Stimulated activated CD4-positive, alpha-beta T cell treated with anti-CD3 and anti-CD28 coated beads, TNF-alpha, amount 100 ng/mL, for 1 hour (primary cell): ENCODE measurements around the gene GRK1.
"Not testable (repeated sequence)": the region's sequence is repeated elsewhere in the genome, so short reads cannot be mapped to it uniquely, and the experiment has no call there.

Experiments
- DNase-seq, 3 donors: peaks; one replicate each; pipeline ENCODE4 v3.0.0-alpha.2; 2020; ENCODE audit warnings: low read depth in 3 of 3, low spot score in 1 of 3

The GRK1 gene

GRCh38 chr13:113742445-113743120 is 75.6 kb downstream of the GRK1 start:
- no peak for DNase-seq

DNA sequence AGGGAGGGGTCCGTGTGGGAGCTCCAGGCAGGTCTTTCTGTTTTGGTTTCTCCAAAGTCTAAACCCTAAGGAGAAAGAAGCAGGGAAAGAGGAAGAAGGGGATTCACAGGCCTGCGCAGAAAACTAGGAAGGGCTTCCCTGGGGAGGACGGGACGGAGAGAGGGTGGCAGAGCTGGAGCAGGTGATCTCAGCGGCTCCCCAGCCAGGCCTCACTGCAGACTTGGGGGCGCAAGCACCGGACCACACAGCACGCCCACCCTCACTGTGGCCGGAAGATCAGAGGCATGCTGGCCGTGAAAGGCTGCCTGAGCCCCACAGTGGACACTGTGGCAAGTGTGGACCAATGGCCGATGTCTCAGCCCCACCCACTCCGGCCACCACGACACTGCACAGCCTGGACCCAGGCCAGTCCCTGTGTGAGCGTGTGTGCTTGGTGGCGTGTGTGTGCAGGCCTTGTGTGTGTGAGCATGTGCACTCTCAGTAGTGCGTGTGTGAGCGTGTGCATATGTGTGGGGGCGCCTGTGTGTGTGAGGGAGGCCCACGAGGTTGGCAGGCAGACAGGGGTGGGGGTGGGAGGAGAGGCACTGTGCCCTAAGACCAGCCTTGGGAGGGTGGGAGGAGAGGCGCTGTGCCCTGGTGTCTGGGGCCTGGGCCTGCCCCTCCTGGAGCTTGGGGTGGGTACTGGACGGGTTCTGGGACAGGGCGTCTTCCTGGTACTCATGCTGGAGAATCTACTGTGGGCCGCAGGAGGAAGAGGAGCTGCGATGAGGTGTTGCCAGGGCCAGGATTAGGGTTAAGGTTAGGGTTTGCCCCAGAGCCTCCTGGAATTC is 76.6 kb downstream of the GRK1 start:
- no peak for DNase-seq

- DNase-seq: no peak
Observed at GRCh38 chr13:113744197-113745000, 77.4 kb downstream of the GRK1 start.

GRCh38 chr13:113745059-113745458 is 78.0 kb downstream of the GRK1 start:
- no peak for DNase-seq

- not testable (repeated sequence) for DNase-seq
Observed at GRCh38 chr13:113745500-113746142, 78.6 kb downstream of the GRK1 start.

GRCh38 chr13:113746143-113746525 is 79.1 kb downstream of the GRK1 start:
- DNase-seq: no peak

DNA sequence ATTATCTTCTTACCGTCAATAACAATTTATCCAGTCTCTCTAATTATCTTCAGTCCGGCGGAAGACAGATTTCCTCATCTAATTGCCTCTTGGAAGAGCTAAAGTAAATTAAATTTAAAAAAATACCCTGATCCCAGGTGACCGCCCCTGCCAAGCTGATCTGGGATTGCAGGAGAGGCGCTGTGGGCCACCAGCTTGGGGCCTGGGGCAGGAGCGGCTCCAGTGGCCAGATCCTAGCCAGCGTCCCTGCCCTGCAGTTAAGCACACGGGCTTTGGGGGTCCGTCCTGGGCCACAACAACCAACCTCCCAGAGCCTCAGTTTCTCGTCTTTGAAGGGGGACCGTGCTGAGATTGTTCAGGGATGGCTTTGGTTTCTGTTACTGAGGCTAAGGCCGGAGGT is 79.7 kb downstream of the GRK1 start:
- no peak for DNase-seq

DNA sequence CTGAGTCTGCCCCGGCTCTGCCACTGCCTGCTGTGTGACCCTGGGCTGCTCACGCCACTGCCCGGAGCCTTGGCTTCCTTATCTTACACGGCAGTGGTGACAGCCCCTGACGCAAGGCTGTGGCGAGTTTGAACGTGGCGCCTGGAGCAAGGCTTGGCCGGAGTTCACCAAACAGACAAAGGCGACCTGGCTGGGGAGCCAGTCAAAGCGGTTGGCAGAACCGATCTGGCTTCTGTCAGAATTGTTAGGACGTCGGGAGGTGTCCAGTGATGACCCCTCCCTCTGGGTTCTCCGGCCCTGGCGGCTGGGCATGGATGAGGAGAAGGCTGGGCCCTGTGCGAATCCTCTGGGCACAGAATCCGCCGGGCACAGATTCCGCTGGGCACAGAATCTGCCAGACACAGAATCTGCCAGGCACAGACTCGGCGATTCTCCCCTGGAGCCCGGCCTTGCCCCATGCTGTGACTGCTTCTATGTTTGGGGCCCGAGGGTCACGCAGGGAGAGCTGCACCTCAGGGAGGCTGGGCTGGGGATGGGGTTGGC is 80.3 kb downstream of the GRK1 start:
- DNase-seq: no peak

DNA sequence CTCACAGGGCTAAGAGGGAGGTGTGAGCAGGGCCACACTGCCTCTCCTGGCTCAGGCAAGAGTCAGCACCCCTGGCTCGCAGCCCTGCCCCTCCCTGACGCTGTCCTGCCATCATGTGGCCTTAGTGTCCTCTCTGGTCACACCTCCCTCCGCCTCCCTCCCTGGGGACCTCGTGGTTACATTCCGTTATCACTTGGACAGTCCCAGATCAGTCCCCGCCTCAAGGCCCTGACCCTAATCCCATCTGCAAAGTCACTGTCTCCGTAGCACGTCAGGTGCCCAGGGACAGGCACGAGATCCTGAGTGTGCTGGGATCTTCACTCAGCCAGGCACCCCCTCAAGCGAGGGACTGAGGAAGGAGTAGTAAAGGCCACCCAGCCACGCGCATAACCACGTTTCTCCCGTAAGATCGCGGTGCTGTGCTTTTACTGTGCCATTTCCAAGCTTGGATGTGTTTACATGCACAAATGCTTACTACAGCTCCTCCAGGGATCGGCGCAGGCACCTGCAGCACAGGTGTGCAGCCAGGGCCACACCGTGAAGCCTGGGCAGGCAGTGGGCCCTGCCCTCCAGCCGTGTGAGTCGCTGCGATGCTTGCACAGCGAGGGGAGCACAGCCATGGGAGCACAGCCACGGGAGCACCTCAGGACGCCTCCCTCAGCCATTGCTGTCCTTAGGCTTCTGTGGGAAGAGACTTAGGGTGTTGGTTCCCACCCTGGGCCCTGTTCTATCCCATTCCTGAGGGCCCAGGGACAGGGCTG is 81.3 kb downstream of the GRK1 start:
- no peak for DNase-seq

DNA sequence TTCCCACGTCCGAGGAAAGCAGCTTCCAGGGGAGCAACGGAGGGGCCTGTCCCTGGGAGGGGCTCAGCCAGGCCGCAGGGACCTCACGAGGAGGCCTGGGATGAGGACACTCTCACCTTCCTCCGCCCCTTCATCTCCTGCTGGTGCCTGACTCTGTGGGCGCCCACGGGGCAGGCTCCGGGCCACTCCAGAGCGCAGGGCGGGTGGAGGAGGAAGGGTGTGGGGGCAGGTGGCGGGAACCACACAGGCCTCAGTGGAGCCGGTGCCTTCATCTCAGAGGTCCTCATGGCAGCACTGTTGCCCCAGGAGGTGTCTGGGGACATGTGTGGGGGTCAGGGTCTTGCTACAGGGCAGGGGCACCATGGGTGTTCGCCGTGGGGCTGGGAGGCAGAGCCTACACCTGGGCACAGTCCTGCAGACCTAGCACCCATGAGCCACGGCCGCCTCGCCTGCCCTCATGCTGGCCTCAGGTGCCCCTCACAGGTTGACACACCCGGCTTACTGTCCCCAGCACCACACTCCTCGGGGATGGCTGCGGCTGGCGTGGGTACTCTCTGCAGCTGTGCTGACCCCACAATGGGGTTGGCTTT is 81.9 kb downstream of the GRK1 start:
- no peak for DNase-seq

DNA sequence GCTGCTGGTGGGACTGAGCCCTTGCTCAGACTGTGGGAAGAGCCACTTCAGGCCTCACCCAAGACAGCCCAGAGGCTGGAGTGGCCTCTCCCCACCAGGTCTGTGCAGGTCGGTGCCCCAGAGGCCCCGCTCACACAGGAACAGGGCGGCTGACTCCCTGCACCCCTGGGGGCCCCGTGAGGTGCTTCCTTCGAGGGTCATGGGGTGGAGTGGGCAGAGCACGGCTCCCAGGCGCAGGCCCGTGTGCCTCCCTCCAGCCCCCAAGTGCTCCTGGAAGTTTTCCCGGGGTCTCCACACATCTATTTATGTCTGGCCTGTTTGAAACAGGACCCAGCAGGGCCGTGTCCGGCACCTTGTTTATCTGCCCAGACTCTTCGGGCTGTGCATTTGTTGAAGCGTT is 82.5 kb downstream of the GRK1 start:
- no peak for DNase-seq

GRCh38 chr13:113749967-113750366 is 82.9 kb downstream of the GRK1 start:
- DNase-seq: no peak

- DNase-seq: no peak
Observed at GRCh38 chr13:113750554-113751399, 83.8 kb downstream of the GRK1 start.

- DNase-seq: no peak
Observed at GRCh38 chr13:113751491-113751890, 84.5 kb downstream of the GRK1 start.

DNA sequence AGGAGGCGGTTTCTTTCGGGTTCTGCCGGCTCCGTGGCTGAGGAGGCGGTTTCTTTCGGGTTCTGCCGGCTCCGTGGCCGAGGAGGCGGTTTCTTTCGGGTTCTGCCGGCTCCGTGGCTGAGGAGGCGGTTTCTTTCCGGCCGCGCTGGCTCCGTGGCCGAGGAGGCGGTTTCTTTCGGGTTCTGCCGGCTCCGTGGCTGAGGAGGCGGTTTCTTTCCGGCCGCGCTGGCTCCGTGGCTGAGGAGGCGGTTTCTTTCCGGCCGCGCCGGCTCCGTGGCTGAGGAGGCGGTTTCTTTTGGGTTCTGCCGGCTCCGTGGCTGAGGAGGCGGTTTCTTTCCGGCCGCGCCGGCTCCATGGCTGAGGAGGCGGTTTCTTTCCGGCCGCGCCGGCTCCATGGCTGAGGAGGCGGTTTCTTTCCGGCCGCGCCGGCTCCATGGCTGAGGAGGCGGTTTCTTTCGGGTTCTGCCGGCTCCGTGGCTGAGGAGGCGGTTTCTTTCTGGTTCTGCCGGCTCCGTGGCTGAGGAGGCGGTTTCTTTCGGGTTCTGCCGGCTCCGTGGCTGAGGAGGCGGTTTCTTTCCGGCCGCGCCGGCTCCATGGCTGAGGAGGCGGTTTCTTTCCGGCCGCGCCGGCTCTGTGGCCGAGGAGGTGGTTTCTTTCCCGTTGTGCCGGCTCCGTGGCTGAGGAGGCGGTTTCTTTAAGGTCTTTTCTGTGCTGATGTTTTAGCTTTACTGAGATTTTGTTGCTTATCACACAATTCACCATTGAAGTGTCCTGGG is 85.4 kb downstream of the GRK1 start:
- DNase-seq: not testable (repeated sequence)

GRCh38 chr13:113753171-113753570 is 86.2 kb downstream of the GRK1 start:
- DNase-seq: no peak

DNA sequence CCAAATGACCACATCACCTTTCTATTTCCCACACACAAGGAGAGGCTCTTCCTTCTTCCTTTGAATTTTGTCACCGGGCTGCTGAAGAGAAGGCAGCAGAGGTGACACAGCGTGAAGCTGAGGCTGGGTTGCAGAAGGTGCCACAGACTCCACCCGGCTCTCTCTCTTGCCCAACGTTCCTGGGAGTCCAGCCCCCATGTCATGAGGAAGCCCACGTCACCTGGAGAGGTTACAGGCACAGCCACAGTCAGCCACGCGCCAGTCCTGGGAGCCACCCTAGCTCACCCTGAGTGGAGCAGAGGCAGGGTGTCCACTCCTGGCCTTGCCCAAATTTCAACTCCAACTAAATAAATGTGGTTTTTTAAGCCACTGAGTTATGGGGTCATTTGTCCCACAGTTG is 87.2 kb downstream of the GRK1 start:
- no peak for DNase-seq

GRCh38 chr13:113754691-113755090 is 87.7 kb downstream of the GRK1 start:
- no peak for DNase-seq
